OCI-LY1 (cell line): ENCODE data around the gene PIAS1.
A peak's percentile ranks its signal among the peaks of the same experiment; 100 is the strongest.

ENCODE experiments used
- H2AFZ ChIP-seq: fragments of 200-600 bp; sonication (generic), shearing (Covaris generic); 2 replicates; pipeline ENCODE4 v1.6.0; 2014; ENCODE audit warnings: antibody characterized with exemption, mild to moderate bottlenecking, low read length
- H3F3A ChIP-seq: fragments of 200-600 bp; sonication (generic), shearing (Covaris generic); 2 replicates; pipeline ENCODE4 v1.6.0; 2014; ENCODE audit warnings: mild to moderate bottlenecking, antibody characterized with exemption, low read length, moderate library complexity; ENCODE audit not compliant: insufficient read depth
- H3K27ac ChIP-seq: fragments of 200-600 bp; sonication (generic); 2 replicates; pipeline ENCODE4 v1.5.1; 2014; ENCODE audit warnings: low read length, mixed run types, mild to moderate bottlenecking, low read depth; ENCODE audit not compliant: poor library complexity, severe bottlenecking
- H3K27me3 ChIP-seq: fragments of 200-600 bp; sonication (generic); 2 replicates; pipeline ENCODE4 v1.6.0; 2014; ENCODE audit warnings: antibody characterized with exemption, mild to moderate bottlenecking, low read length, moderate library complexity; ENCODE audit not compliant: insufficient read depth
- H3K36me3 ChIP-seq: fragments of 200-600 bp; sonication (generic); 2 replicates; pipeline ENCODE4 v1.6.1; 2014; ENCODE audit warnings: mild to moderate bottlenecking, antibody characterized with exemption, low read length, moderate library complexity, mixed read lengths; ENCODE audit not compliant: insufficient read depth
- H3K4me1 ChIP-seq: fragments of 200-600 bp; sonication (generic); 2 replicates; pipeline ENCODE4 v1.5.1; 2014; ENCODE audit warnings: mild to moderate bottlenecking, low read length, moderate library complexity; ENCODE audit not compliant: insufficient read depth, severe bottlenecking
- H3K4me2 ChIP-seq: fragments of 200-600 bp; sonication (generic), shearing (Covaris generic); 2 replicates; pipeline ENCODE4 v1.6.1; 2014; ENCODE audit warnings: low read length
- H3K4me3 ChIP-seq: fragments of 200-600 bp; sonication (generic); 2 replicates; pipeline ENCODE4 v1.5.1; 2014; ENCODE audit warnings: low read length, low read depth, mild to moderate bottlenecking, mixed read lengths; ENCODE audit not compliant: poor library complexity, severe bottlenecking
- H3K79me2 ChIP-seq: fragments of 200-600 bp; shearing (Covaris generic); 2 replicates; pipeline ENCODE4 v1.6.1; 2016; ENCODE audit warnings: mixed run types, low read length, mixed read lengths; ENCODE audit not compliant: insufficient read depth
- H3K9ac ChIP-seq: fragments of 200-600 bp; sonication (generic), shearing (Covaris generic); 2 replicates; pipeline ENCODE4 v1.6.1; 2014; ENCODE audit warnings: mild to moderate bottlenecking, low read length, mixed read lengths
- H3K9me2 ChIP-seq: fragments of 200-600 bp; sonication (generic), shearing (Covaris generic); 2 replicates; pipeline ENCODE4 v1.6.1; 2014; ENCODE audit warnings: low read depth, mild to moderate bottlenecking, low read length, mixed read lengths
- H3K9me3 ChIP-seq: fragments of 200-600 bp; shearing (Covaris generic); 2 replicates; pipeline ENCODE4 v1.6.1; 2014; ENCODE audit warnings: low read length, mixed read lengths
- H4K20me1 ChIP-seq: fragments of 200-600 bp; sonication (generic), shearing (Covaris generic); 2 replicates; pipeline ENCODE4 v1.6.0; 2016; ENCODE audit warnings: mild to moderate bottlenecking, low read length; ENCODE audit not compliant: insufficient read depth
- CTCF ChIP-seq: fragments of 200-600 bp; sonication (generic), shearing (Covaris generic); IDR thresholded peaks from 2 replicates; pipeline ENCODE4 v1.5.1; 2017; ENCODE audit warnings: mild to moderate bottlenecking, antibody characterized with exemption, low read length, moderate library complexity, mixed read lengths
- EZH2 ChIP-seq: fragments of 200-600 bp; sonication (generic), shearing (Covaris generic); IDR thresholded peaks from 2 replicates; pipeline ENCODE4 v1.8.0; 2017; ENCODE audit warnings: borderline replicate concordance, mixed run types, mild to moderate bottlenecking, antibody characterized with exemption, low read length, moderate library complexity, mixed read lengths

PIAS1 gene

GRCh38 chr15:68113751-68114150 is 59.6 kb downstream of the PIAS1 start:
- Histone ChIP-seq H3K9ac (no peak overlapping the region), H3K36me3 (peaks cover 16% of the 10 kb centered on the region), H3K9me2 (no peaks in the 10 kb centered on the region), H3K27me3 (no peaks in the 10 kb centered on the region), H4K20me1 (no peaks in the 10 kb centered on the region), H3K9me3 (no peaks in the 10 kb centered on the region; the same call in 1 of the 2 replicates), H3K79me2 (peaks cover 69% of the 10 kb centered on the region), H3K4me2 (peak overlapping the region; percentile 51), H3F3A (no peaks in the 10 kb centered on the region), H3K27ac (no peak overlapping the region), H3K4me1 (peaks cover 21% of the 10 kb centered on the region), H2AFZ (no peak overlapping the region), H3K4me3 (peak overlapping the region; percentile 18)
- no peak for TF ChIP-seq CTCF
- TF ChIP-seq EZH2, result no peak

GRCh38 chr15:68114356-68114755 is 60.2 kb downstream of the PIAS1 start:
- H3K9ac ChIP-seq, result no peak overlapping the region
- H3K9me3 ChIP-seq, result no peaks in the 10 kb centered on the region; the same call in 1 of the 2 replicates
- H3K4me2 ChIP-seq, result peak overlapping the region; percentile 51
- no peaks in the 10 kb centered on the region for H3K27me3 ChIP-seq
- H2AFZ ChIP-seq, result no peak overlapping the region
- H3K36me3 ChIP-seq, result peaks cover 16% of the 10 kb centered on the region
- H3F3A ChIP-seq, result no peaks in the 10 kb centered on the region
- peaks cover 21% of the 10 kb centered on the region for H3K4me1 ChIP-seq
- no peak overlapping the region for H3K27ac ChIP-seq
- no peaks in the 10 kb centered on the region for H4K20me1 ChIP-seq
- TF ChIP-seq CTCF (no peak), EZH2 (no peak)
- peak overlapping the region; percentile 18 for H3K4me3 ChIP-seq
- peaks cover 65% of the 10 kb centered on the region for H3K79me2 ChIP-seq
- no peaks in the 10 kb centered on the region for H3K9me2 ChIP-seq

- peaks cover 21% of the 10 kb centered on the region for H3K4me1 ChIP-seq
- H4K20me1 ChIP-seq, result no peaks in the 10 kb centered on the region
- H3K27me3 ChIP-seq, result no peaks in the 10 kb centered on the region
- H3F3A ChIP-seq, result no peaks in the 10 kb centered on the region
- TF ChIP-seq CTCF (no peak), EZH2 (no peak)
- H3K27ac ChIP-seq, result no peak overlapping the region
- H3K36me3 ChIP-seq, result peaks cover 16% of the 10 kb centered on the region
- no peak overlapping the region for H3K4me3 ChIP-seq
- H3K4me2 ChIP-seq, result peak overlapping the region; percentile 51
- H3K9me2 ChIP-seq, result no peaks in the 10 kb centered on the region
- H3K9ac ChIP-seq, result no peak overlapping the region
- H3K9me3 ChIP-seq, result no peaks in the 10 kb centered on the region; the same call in 1 of the 2 replicates
- H3K79me2 ChIP-seq, result peaks cover 65% of the 10 kb centered on the region
- H2AFZ ChIP-seq, result no peak overlapping the region
These were observed 60.7 kb downstream of the PIAS1 start for GRCh38 chr15:68114840-68115239.
